ENCODE measurements around the gene TBX4.

GRCh38 chr17:61482467-61482866, 30.2 kb downstream of the TBX4 start:
- no peak for TF ChIP-seq CTCF (IDR thresholded peaks at IDR 0.05 in 4 of 5, conservative IDR thresholded peaks at IDR 0.05 in 1 of 5)
- TF ChIP-seq POLR2A (IDR thresholded peaks at IDR 0.05): no peak

Measured in gastrocnemius medialis (tissue), 4 donors.